NCI-H2227 (cell line): ENCODE measurements around the gene MPL.

Source experiments
- DNase-seq: peaks from one replicate; lab custom pipeline; 2025; ENCODE audit not compliant: unreplicated experiment; lab: John Stamatoyannopoulos, UW

The MPL gene

DNA sequence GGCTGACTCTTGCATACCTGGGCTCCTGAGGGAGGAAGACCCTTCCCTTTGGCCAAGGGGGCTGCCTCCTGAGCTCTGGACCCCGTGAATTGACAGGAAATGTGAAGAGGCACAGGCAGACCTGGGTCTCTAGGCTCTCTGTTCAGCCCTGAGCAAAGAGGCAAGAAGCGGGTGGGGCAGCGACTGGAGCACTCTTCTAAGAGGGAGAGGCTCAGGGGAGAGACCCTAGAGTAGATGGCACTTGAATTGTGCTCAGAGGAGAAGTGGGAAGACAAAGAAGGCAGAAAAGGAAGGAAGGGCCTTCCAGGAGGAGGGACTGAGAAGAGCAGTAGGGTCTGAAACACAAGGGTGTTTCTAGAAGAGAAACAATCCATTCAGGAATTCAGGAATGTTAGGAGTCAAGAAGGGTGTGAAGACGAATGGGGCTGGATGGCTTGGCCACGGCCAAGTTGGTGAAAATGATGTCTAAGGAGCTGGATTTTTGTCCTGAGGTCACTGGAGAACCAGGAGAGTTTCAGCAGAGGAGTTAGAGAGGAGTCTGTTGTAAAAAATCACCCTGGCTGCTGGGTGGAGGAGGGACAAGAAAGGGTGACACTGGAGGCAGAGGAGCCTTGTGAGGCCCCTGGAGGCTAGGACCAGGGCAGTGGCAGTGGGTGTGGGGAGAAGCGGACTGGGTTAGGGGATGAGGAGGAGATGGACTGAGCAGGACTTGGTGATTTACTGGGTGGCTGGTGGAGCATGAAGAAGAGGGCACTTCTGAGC, 31.5 kb upstream of the MPL start:
- DNase-seq, result no peak

DNA sequence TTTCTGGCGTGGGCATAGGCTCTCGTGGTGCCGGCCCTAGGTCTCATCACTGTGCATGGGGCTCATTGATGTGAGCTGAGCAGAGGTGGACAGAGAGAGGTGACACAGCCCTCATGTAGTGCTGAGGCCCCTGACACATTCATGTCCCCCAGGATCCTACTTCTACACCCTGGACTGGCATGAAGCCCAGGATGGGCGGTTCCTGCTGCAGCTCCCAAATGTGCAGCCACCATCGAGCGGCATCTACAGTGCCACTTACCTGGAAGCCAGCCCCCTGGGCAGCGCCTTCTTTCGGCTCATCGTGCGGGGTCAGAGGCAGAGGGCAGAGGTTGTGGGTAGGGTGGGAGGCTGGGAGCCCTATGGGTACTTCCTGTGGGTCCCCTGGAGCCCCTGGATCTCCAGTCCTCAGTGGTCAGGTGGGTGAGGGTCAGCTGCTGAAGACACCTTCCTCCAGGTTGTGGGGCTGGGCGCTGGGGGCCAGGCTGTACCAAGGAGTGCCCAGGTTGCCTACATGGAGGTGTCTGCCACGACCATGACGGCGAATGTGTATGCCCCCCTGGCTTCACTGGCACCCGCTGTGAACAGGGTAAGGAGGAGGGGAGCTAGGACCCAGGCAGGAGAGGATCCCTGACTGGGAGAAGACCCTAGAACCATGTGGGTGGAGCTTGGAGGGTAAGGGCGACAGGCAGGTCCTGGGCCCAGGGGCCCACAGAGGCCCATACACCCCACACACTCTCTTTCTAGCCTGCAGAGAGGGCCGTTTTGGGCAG, 30.7 kb upstream of the MPL start:
- DNase-seq, result no peak

DNA sequence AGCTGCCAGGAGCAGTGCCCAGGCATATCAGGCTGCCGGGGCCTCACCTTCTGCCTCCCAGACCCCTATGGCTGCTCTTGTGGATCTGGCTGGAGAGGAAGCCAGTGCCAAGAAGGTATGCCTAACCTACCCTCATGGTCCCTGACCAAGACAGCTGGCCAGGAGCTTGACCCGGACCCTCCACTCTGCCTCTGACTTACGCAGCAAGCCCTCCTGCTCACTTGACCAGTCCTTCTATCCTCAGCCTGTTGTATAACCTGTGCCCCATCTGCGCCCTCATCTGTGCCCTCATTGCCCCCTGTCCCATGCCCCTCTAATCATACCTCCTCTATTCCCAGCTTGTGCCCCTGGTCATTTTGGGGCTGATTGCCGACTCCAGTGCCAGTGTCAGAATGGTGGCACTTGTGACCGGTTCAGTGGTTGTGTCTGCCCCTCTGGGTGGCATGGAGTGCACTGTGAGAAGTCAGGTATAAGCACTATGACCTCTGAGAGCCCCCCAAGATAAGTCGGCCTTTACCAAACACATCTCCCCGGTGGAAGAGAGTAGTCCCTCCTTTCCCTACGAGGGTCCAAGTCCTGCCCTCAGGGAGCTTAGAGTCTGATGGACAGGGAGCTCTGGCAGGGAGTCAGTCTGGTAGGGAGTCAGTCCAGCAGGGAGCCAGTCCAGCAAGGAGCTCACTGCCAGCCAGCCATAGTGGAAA, 30.0 kb upstream of the MPL start:
- no peak for DNase-seq

DNA sequence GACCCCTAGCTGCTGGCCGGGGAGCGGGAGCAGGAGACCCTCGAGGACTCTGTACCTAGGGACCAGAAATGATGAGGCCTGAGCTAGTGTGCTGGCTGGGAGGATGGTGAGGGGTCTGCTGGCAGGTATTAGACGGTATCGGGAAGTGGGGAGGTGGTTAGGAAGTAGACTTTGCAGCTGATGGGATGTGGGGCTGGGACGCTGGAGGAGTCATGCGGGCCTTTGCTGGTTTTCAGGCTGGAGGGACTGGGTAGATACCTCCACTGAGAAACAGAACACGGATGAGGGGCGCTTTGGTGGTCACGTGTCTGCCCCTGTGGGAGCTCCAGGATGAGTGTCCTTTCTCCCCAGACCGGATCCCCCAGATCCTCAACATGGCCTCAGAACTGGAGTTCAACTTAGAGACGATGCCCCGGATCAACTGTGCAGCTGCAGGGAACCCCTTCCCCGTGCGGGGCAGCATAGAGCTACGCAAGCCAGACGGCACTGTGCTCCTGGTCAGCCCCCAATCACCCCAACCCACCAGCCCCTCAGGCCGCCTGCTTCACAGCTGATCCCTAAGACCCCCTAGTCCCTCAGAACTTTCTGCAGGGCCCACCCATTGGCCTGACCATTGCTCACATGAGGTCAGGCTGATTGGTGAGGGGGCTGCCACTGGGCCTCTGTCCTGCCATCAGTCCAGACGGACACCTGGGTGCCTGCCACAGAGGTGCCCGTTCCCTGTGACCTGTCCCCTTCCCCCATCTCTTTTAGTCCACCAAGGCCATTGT, 28.8 kb upstream of the MPL start:
- DNase-seq, result no peak

DNA sequence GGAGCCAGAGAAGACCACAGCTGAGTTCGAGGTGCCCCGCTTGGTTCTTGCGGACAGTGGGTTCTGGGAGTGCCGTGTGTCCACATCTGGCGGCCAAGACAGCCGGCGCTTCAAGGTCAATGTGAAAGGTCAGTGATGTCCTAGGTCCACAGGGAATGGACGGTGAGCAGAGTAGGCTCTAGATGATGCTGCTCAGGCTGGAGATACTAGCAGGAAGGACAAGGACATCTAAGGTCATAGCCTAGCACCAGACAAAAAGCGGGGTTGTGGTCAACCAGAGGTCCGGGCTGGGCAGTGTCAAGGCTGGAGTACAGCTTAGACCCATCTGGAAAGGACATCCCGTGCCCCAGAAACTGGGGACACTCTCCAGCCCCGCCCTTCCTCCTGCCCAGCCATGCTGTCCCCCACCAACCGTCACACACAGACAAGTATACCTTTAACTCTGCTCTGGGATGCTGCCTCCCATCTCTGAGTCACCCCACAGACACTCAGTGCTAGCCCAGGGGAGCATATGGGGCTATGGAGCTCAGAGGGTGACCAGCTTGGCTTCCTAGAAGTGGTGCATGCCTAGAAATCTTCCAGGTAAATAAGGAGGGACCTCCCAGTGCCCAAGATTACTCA, 28.1 kb upstream of the MPL start:
- DNase-seq, result no peak

DNA sequence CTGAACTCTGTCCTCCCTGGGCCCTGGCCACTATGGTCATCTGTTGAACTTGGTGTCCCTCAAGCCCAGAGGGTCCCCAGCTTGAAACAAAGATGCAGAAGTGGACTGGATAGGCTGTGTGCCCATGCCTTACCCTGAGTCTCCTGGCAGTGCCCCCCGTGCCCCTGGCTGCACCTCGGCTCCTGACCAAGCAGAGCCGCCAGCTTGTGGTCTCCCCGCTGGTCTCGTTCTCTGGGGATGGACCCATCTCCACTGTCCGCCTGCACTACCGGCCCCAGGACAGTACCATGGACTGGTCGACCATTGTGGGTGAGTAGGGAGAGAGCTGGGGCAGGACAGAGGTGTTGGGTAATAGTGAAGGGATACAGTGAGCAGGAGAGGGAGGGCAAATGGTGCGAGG, 26.1 kb upstream of the MPL start:
- no peak for DNase-seq

DNA sequence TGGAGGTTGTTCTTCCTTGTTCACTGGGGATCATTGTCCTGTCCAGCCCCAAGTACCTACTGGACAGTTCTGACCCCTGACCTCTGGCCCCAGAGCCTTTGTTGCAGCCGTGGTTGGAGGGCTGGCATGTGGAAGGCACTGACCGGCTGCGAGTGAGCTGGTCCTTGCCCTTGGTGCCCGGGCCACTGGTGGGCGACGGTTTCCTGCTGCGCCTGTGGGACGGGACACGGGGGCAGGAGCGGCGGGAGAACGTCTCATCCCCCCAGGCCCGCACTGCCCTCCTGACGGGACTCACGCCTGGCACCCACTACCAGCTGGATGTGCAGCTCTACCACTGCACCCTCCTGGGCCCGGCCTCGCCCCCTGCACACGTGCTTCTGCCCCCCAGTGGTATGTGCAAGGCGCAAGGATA, 25.4 kb upstream of the MPL start:
- no peak for DNase-seq

DNA sequence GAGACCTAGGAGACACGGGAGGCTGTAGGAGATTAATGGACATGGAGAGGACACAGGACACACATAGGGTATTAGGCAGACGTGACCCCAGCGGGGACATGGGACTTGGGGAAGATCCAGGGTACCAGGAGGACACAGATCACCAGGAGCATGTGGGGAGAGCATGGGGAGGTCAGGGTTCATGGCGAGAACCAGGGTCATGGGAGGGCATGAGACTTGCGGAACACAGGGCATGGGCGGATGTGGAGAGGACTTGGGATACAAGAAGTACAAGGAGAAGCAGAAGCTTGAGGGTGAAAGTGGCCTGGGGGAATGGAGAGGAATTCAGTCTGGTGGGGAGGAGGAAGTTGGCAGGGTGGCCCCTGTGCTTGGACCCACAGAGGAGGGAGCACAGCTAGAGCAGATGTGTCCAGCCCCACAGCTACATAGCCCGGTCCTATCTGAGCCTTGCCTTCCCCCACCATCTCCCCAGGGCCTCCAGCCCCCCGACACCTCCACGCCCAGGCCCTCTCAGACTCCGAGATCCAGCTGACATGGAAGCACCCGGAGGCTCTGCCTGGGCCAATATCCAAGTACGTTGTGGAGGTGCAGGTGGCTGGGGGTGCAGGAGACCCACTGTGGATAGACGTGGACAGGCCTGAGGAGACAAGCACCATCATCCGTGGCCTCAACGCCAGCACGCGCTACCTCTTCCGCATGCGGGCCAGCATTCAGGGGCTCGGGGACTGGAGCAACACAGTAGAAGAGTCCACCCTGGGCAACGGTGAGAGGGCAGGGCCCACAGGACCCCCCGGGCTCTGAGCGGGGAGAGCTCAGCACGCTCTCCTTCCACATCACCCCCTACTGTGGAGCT, 24.7 kb upstream of the MPL start:
- no peak for DNase-seq

DNA sequence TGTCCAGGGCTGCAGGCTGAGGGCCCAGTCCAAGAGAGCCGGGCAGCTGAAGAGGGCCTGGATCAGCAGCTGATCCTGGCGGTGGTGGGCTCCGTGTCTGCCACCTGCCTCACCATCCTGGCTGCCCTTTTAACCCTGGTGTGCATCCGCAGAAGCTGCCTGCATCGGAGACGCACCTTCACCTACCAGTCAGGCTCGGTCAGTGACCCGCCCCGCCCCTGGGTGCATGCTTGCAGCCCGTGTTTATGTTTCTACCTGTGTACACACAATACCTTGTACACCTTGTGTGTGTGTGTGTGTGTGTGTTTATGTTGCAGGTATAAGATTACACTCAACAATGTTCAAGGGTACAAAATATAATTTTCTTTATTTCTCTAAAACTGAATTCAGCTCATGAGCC, 23.8 kb upstream of the MPL start:
- no peak for DNase-seq

DNA sequence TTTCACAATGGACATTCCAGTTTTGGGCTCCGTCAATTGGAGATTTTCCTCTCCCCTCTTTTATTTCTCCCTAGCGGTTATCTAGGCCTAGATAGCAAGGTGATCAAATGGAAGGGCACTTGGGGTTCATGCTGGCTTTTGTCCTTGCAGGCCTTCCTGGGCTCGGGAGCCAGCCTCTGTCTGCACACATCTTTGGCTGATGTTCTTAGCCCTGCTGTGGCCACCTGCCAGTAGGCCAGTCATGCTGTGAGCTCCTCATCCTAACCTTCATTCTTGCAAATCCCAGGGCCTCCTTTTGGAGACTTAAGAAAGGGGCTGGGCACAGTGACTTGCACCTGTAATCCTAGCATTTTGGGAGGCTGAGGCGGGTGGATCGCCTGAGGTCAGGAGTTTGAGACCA, 23.4 kb upstream of the MPL start:
- no peak for DNase-seq

DNA sequence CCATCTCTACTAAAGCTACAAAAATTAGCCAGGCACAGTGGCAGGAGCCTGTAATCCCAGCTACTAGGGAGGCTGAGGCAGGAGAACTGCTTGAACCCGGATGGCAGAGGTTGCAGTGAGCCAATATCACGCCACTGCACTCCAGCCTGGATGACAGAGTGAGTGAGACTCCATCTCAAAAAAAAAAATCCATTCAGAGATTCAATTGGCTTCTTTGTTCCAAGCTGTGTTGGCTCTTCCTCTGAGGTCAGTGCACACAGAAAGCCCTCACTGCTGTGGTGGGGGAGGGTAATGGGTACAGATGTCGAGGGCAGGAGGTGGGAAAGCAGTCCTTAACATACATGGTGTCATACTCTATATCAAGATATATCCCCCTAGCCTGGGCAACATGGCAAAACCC, 22.1 kb upstream of the MPL start:
- DNase-seq, result no peak

DNA sequence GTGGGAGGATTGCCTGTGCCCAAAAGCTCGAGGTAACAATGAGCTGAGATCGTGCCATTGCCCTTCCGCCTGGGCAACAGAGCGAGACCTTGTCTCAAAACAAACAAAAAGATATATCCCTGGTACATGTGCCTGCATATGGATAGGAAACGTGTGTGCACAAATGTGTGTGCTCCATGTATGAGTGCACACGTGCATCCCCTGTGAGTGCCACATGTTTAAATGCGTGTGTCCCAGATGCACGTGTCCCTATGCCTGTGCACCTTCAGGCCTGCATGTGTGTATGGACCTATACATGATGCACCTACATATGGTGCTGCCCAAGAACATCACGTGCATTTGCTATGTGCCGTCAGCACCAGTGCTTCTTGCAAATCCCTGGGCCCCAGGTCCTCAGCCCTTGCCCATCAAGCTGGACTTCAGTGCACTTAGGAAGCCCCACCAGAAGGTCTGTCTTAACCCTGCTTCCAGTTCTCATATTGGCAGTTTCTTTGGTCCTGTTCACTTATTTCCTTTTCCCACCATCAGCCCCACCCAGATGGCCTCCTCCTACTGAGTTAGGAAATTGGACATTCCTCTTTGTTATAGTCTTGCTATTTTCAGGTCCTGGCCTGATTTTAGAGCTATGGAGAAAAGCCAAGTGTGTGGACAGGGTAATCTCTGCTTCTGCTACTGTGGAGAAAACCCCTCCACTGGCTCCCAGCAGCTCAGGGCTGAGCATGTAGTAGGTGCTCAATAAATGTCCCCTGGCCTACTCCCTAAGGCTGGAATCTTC, 21.5 kb upstream of the MPL start:
- DNase-seq, result no peak

DNA sequence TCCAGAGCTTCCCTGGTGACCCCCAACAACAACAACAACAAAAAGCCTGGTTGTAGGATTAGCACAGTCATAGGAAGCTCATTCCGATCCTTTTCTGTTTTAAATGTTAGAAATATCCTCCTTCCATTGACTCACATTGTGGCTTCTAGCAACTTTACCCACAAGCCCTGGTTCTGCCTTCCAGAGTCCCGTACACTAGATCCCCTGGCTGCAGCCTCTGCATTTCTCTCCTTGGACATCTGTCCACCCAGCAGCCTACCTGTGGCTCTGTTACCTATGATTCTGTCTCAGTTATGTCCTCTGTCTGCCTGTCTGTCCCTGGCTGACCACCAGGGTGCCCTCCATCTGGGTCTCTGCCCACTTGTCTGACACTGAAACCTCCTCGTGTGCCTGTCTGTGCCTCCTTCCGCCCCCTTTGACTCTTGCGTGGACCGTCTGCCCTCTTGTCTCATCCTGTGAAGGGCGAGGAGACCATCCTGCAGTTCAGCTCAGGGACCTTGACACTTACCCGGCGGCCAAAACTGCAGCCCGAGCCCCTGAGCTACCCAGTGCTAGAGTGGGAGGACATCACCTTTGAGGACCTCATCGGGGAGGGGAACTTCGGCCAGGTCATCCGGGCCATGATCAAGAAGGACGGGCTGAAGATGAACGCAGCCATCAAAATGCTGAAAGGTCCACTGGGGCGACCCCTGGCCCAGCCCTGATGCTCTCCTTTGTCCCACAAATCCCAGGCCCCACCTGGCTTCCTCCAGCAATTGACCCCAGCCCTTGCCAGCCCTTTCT, 20.7 kb upstream of the MPL start:
- DNase-seq, result no peak

DNA sequence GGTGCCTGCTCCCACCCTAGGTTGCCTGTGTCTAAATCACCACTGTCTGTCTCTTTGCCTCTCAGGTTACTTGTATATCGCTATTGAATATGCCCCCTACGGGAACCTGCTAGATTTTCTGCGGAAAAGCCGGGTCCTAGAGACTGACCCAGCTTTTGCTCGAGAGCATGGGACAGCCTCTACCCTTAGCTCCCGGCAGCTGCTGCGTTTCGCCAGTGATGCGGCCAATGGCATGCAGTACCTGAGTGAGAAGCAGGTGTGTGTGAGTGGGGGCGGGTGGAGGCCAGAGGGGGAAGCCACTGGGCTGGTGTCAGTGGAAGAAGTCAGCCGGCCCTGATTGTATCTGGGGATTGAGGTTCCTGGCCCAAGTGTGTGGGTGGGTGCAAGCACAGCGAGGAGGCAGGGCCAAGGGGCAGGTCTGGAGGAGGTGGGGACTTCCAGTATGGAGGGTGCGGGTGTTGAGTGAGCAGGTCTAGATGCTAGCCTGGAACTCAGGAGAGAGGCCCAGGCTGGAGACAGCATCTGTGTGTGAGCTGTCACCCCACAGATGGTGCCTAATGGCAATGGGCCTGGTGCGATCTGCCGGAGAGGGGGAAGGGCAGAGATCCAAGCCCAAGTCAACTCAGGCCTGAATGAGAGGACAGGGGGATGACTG, 19.7 kb upstream of the MPL start:
- DNase-seq, result no peak

DNA sequence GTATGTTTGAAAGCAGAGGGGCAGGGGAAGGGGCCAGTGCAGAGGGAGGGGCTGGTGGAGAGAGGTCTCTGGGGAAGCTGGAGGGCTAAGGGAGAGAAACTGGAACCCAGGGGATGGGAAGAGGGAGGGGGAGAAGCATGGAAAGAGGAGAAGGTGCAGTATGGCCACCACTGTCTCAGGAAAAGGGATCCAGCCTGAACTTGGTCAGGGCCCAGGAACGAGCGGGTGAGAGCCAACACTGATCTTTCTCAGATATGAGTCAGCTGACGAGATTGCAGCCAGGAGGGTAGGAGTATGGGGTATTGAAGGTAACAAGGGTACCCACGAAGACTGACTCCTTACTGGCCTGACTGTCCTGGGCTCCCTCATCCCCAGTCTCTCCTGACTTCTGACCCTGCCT, 18.8 kb upstream of the MPL start:
- DNase-seq, result no peak

DNA sequence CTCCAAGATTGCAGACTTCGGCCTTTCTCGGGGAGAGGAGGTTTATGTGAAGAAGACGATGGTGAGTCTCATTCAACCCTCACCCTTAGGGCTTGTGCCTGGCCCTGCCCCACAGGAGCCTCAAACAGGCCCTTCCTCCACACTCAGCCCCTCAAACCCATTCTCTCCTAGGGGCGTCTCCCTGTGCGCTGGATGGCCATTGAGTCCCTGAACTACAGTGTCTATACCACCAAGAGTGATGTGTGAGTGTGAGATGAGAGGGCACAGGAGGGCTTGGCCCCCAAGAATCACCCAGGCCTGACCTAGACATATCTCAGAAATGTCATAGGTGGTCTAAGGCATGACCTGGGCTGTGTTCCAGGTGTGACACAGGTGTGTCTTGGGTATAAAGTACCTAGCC, 18.3 kb upstream of the MPL start:
- DNase-seq, result no peak

DNA sequence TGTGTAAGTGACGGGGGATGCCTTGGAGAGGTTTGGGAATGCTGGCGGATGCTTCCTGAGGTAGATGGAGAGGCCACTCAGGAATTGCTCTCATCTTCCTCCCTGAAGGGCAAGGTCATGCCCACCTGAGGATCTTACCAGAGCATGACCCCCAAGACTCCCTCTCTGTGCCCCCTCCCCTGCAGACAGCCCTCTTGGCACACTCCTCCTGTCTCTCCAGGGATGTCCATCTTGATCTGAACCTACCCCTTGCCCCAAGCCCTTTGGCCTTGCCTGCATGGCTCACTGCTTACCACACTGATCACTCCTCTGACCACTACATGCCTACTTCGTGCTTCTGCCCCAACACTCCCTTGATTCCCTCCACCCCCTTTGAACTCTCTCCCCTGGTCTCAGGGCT, 17.9 kb upstream of the MPL start:
- DNase-seq, result no peak

DNA sequence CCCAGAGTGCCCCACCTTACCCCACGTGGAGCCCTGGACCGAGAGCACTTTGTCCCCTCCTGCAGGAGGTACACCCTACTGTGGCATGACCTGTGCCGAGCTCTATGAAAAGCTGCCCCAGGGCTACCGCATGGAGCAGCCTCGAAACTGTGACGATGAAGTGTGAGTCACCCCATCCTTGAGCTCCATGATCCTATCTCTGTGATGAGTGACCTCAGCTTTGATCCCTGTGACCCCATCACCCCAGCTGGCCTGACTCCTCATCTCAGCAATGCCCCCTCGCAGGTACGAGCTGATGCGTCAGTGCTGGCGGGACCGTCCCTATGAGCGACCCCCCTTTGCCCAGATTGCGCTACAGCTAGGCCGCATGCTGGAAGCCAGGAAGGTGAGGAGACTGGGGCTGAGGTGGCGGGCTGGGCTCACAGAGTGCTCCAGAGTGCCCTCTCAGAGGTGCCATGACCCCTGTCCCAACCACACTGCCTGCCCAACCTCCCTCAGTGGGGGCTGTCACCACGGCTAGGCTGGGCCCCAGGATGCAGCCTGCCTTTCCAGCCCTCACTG, 16.2 kb upstream of the MPL start:
- no peak for DNase-seq
